Tongue (tissue), 2 donors: Measurements from ENCODE around the gene TMEM163. TPM values are rescaled to one million over a fixed set of nuclear protein-coding genes. Genes with fewer than 3 reads are reported as not detected.

Experiments
- DNase-seq: peaks from one replicate; pipeline ENCODE4 v3.0.0-alpha.2; 2015
- total RNA-seq: library from RNA; depleted of rRNA; stranded (reverse); fragments of >200 nt; gene quantifications from one replicate; pipeline ENCODE4 v1.2.3, GENCODE V29; 2014

The TMEM163 gene
- total RNA-seq, 1 donor from 2014 or later: 0.72 TPM

DNA sequence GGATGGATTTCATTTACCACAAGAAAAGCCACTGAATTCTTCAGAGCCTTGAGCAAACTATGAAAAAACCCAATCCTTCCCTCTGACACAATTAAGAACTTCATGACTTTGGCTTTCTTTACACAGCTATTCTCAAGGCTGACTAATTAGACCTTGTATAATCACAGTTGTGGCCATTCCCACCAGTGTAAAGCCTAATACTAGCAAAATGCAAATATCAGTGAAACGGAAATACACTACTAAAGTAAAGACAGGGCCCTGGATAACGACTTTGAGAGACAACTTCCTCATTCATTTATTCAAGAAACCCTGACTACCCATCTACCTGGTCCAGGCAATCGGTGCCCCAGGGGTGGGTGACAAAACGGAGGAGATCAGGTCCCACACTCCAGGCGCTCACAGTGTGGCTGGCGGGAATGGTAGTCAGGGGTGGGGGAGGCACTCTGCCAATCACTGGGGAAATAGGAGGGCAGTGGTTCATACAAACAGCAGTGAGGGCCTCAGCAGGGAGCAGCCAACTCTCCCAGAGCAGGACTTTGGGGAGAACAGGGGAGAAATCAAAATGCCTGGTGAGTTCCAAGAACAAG, 28.1 kb downstream of the TMEM163 start:
- DNase-seq: no peak

DNA sequence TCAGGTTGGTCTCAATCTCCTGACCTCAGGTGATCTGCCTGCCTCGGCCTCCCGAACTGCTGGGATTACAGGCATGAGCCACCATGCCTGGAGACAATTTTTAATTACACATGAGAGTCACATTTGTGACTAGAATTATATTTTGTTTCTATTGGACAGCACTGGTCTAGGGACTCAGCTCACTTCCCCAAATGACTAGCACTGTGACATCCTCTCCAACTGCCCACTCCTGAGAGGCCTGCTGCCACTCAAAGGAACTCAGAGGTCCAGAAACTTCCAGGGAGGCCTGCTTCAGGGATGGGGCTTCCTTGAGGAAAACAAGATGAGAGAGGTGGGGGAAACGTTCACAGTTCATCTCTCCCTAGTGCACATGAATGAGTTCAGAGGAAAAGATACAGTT, 29.5 kb downstream of the TMEM163 start:
- DNase-seq: no peak

DNA sequence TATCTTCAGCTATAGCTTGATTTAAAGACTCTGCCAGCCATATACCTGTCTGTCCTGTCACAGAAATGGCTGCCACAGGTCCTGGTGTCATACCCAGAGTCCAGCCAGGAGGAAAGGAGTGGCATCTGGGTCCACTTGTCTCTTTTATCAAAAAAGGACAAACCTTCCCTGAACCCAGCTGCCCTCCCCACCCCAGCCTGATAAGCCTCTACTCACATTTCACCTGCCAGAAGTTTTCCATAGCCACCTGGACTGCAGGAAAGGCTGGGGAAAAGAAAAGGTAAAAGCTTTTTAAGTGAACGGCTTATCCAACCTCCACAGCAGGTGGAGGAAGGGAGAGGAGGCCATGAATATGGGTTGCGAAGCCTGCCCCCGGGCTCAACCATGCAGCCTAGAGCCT, 32.8 kb downstream of the TMEM163 start:
- DNase-seq: no peak

DNA sequence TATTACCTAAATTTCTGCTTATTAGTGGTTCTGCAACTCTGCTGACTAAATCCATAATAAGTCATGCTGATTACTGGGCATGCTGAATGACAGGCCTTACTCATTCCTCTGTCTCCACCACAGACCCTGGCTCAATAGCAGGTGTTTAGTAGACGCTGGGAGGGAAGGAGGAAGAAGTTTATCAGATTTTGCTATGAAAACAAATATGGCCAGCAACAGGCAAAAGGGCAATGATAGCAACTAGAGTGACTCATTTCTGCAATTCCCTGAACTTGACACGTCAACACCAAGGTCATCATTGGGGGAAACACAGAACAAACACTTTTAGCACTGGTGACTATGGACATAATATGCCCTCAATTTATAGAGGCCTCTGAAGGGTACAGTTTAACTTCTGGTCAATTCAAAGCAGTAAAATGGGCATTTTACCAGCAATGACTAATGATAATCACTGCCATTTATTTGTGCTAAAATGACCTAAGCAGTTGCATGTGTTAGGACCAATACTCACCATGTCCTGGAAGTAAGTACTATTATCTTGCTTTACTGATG, 35.2 kb downstream of the TMEM163 start:
- DNase-seq: no peak

DNA sequence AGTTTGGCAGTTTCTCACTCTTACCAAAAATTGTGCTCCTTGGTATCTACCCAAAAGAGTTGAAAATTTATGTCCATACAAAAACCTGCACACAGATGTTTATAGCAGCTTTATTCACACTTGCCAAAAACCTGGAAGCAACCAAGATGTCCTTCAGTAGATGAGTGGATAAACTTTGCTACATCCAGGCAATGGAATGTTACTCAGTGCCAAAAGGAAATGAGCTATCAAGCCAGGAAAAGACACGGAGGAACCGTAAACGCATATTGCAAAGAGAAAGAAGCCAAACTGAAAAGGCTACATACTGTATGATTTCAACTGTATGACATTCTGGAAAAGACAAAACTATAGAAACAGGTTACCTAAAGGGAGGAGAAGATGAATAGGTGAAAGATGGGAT, 36.1 kb downstream of the TMEM163 start:
- peak; percentile 36 for DNase-seq

DNA sequence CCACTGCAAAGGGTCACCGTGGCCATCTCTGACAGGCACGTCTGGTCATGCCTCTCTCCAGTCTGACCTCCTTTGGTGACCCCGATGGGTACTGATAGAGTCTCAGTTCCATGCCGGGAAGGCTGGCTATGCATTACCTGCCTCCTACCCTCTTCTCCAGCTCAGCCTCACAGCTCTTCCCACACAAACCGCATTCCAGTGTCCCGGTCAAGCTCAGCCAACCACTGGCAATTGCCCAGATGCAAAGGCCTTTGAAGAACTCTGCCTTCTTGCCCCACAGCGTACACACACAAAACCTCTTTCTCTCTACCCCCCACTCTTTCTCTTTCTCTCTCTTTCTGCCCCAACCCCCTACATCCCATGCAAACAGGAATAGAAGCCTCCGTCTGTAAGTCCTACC, 37.6 kb downstream of the TMEM163 start:
- no peak for DNase-seq

DNA sequence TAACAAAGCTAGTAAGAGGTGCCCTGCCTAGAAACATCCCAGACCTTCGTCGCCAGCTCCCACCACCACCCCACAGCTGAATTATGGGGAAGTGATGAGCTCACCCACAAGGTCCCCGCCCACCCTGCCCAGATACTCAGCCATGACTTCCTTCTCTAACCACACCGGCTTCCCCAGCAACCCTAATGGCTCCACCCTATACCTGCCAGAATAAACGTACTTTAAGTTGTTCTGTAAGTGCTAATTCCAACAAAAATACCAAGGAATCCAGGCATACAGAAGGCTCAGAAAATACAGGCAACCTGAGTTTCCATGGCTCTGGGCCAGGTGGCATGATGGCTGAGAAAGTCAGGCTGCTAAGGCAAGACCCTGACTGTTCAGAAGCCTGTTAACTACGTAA, 39.1 kb downstream of the TMEM163 start:
- peak; percentile 46 for DNase-seq

DNA sequence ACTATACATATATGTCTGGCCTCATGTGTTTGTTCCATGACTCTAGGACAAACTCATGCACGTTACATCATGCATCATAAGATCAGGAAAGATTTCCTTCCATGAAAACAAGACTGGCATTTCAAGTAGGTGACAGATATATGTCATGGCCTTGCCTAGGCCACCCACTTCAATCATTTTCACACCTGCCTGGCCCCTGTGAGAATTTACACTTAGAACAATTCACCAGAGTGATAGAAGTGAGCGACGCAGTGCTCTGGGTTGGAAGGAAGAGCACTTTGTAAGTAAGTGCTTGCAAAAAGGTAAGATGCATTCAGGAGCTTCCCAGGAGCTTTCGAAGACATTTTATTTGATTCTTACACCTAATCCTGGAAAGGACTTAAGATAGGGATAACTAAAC, 39.5 kb downstream of the TMEM163 start:
- DNase-seq: no peak

DNA sequence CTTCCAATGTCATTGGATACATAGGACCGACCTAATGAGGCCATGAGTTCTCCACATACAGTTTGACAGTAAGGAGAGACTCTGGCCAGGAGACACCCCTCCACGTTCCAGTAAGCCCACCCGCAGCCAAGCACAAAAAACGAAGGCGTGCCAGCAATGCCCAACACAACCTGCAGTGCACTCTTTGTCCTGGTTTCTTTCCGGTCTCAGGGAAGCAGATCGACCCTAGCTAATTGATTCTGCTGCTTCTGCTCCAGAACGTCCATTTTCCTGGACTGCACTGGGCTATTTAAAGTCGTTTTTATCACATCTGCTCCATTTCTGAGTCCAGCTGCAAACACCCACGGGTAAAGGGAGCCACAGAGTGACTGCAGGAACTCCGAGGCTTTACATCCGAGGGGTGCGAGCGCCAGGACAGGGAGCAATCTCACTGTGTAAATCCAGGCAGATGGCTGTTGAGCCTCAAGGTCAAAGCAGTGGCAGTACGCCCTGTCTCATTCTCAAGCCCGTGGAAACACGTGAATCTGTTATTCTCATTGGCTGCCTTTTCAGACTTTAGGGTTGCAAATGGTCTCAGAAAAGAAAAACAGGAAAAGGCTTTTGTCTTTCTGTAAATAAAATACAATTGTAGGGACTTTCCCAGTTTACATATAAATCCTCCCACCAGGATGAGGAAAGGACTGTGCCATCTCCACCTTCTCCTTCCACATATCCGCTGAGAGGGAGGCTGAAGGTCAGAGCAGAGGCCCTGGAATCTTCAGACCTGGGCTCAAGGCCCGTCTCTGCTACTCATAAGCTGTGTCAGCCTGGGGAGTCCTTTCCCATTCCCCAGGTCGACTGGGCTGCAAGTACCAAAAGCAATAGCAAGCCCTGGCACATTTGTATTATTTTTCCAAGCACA, 40.7 kb downstream of the TMEM163 start:
- peak; percentile 71 for DNase-seq

DNA sequence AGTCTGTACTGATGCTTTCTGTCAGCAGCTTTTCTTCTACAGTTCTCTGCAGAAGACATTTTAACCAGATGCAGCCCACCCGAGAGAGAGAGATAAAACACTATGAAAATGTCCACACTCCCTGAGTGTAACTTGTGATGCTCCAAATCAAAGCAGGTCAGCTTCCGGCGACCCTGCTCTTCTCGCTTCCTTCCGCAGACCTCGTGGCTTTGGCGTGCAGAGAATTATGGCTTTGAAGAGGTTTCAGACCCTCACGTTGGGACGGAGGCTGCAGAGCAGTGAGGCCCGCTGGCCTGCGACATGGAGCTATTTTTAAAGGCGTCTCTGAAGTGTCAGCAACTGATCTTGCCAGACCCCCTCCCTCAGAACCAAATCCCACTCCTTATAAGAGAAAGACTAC, 41.8 kb downstream of the TMEM163 start:
- DNase-seq: no peak

DNA sequence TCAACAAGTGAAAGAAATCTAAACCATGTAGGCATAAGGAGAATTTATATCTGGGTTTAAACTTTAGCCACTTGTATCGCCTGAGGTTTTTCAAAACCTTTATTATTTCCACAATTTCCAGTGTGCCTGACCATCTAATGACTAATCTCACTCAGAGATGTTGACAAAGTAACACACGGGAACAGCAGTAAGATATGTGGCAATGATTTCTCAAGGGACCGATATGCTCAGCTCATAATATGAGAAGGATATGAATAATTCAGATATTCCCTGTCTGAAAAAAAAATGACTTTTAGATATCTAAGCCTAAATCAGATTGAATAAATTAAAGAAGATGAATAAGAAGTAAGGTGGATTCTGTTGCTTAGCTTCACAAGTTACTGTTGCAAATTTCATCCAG, 43.5 kb downstream of the TMEM163 start:
- DNase-seq: no peak

DNA sequence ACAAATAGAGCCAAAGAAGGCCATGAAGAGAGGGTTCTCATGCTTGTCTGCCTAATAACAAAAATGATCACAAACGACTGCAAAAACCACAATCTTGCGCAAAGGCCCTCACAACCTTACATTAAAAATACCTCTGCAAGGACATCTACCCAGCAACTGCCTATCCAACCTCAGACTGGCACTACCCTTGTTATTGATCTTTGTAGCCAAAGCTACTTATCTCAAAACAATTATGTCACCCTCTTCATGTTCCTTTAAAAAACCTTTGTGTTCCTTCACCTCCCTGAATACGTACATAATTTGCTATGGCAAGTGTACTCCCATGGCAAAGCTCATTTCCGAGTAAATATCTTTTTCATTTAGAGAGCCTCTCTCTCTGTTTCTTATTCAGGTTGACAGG, 44.1 kb downstream of the TMEM163 start:
- DNase-seq: no peak

DNA sequence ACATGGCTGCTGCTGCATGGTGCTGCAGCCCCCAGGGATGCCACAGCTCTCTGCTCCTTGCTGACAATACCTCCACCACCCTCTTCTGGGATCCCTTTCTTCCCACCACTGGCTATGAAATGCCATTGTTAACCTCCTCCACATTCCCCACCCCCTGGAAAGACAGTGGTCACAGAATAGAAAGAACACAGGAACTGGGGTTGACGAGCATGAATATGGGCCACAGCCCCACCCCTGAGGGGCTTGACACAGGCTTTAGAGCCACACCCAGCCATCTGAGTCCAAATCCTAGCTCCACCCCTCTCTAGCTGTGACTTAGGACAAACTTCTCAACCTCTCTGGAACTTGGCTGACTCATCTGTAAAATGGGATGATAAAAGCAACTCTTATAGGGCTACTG, 47.3 kb downstream of the TMEM163 start:
- DNase-seq: no peak

DNA sequence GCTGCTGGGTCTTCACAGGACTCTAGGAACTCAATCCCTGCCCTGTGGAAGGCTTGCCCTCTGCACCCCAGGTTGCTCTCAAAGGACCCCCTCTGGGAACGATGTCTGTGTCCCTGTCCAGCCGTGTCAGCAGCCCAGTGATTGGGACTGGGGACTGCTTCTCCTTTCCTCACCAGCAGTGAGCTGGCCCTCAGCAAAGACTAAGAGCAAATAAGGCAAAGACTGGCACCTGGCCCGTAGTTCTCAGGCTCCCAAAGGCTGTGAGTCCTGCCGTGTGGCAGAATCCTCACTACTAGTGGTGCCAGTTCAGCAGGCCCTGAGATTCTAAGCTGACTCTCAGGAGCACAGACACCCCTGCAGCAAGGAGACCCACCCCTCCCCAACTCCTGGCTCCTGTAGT, 47.8 kb downstream of the TMEM163 start:
- peak; percentile 22 for DNase-seq

DNA sequence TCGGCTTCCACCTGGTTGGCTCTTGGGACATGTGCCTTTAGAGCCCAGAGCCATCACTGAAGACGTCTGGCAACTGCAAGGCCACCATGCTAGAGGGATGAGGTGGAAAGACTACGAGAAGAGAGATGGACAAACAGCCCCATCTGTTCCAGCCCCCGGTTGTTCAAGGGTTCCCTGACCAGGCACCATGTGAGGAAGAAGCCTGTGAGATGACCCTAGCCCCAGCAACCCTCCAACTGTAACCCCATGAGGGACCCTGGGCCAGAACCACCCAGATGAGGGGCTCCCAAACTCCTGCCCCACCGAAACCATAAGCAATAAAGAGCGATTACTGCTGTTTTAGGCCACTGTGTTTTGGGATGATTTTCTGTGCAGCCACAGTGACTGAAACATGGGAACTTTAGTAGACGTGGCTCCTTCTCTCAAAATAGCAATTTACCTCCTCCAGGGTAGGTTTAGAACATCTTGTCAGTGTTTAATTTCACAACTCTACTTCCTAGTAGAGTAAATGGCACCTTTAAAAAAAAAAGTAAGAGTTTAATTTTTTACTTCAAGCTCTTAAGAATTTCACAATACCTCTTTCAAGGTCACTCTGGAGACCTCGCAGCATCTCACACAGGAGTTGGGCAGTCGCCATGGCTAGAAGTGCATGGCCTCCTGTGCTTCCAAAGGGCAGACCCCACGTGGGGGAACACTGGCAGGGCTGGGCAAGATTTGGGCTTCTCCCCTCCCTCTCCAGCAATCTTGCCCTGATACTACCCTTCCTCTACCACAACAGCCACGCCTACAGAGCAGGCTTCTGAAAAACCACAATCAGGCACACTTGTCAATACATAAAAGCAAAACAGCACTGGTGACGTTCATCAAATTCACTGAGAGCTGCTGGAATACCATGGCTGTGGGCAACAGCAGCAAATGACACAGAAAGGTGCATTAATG, 48.8 kb downstream of the TMEM163 start:
- no peak for DNase-seq

DNA sequence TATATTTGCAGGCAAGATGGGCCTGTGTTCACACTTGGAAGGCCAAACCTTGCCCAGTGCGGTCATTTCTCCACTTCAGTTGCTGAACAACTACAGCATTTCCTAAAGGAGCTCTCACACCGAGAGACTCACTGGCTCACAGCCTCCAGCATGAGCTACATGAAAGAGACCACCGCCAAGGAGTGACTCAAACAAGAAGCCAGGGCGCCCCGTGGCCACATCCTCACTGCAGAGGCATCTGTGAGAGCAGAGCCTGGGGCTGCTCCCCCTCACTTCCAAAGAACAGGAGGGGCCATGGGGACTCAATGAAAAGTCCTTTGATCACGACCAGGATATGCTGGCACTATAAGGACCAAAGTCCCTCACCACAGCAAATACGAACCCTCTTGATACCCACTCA, 50.0 kb downstream of the TMEM163 start:
- DNase-seq: no peak

DNA sequence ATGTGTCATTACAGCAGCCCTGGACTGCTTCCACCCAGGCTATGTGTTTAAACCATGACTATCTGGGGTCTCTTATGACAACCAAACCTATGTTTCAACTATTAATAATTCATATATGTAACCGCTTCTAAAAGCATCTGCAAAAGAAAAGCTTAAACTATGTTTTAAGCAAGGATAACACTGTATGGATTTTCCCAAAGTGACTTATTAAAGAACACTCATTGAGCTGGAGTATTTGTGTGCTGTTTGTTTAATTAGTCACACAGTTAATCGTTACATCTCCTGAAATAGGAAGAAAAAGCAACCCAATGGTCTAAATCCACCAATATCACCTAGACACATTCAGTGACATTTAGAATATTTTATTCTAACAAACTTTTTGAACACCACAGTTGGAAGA, 51.3 kb downstream of the TMEM163 start:
- no peak for DNase-seq

DNA sequence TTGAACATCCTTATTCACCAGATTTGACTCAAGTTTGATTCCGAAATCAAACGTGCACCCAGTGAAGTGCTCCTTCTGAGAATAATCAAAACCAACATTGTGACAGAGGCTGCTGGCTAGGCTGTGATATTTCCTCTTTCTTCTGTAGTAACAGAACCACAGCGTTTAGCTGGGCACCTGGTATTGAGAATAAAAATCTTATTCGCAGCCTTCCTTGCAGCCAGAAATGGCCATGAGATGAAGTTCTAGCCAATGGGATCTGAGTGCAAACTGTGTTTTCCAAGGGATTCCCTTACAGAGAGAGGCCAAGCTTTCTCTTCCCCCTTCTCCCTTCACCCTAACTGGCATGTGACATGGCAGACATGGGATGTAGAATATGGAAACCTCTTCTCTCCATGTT, 51.7 kb downstream of the TMEM163 start:
- no peak for DNase-seq

DNA sequence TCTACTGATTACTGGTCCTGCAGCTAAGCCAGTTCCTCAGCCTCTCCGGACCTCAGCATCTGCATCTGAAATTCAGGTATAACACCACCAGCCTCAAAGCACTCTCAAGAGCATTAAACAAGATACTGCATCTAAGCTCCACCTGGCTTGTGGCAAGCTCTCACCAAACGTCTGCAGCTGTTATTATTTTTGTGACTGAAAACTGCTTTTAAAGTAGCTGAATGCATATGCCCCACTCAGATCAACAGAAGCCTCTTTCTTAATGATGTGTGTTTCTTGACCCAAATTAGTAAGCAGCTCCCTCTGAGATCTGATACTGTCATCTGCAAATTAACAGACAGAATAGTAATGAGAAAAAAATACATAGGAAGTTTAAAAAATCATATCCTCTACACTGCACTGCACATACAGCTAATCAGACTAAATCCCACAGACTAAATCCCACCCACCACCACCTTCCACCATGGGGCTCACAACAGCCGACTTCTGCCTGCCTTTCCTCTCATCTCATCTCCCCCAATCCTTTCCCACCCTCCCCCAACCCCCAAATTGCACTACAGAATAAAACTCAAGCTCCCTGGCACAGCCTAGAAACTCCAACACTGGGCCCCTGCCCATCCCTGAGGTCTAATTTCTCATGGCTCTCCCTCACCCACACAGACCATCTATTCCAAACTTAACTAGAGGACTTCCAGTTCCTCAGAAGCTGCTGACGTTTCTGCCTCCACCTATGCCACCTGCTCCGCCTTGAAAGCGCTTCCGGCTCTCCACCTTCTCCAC, 52.9 kb downstream of the TMEM163 start:
- DNase-seq: no peak

DNA sequence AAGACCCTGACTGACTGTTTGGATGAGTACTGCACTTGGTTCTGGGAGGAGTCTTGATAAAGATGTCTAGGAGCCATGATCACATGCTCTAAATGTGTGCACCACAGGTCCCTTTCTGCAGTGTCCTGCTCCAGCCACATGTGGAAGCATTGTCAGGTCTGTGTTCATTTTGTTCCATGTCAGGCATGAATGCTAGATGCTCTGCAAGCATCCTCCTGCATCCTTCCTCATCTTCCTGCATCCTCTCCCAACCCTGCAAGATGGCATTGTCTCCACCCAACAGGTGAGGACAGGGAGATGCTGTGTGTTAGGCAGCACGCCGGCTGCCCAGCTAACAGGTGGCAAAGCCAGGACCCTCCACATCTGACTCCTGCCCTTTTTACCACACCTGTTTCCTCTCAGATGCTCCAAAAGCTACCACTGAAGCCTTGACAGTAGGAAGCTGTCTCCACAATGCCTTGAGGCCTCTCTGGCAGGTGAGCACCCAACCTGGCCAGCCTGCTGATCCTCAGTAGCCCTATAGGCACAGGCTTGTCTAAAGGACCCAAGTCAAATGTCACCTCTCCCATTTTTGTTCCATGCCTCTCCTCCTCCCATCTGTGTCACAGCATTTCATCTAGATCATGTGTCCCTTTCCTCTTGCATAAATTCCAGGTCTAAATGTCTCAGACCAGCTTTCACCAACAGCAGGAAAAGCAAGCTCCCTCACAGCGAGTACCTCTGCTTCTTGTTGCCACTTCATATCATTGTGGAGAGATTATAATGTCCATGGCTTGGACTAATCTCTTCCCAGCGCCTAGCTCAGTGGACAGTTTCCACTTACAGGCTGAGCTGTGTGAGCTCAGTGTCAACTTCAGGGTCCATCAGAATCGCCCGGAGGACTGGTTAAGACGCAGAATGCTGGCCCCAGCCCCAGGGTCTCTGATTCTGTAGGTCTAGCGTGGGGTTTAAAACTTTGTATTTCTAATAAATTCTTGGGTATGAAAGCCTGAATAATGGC, 55.0 kb downstream of the TMEM163 start:
- no peak for DNase-seq
